SH-SY5Y (cell line): ENCODE results near the gene DPYD.

ENCODE experiments used
- GATA2 ChIP-seq: IDR thresholded peaks from 2 replicates; pipeline ENCODE4 v1.6.1; 2011; ENCODE audit warnings: mild to moderate bottlenecking, low read depth, low read length
- GATA3 ChIP-seq: IDR thresholded peaks from 2 replicates; pipeline ENCODE4 v1.6.1; 2011; ENCODE audit warnings: low read depth, mild to moderate bottlenecking, low read length, moderate library complexity

GRCh38 chr1:97433094-97433823 is 487.6 kb downstream of the DPYD start:
- no peak for TF ChIP-seq GATA2
- no peak for TF ChIP-seq GATA3
